Heart left ventricle (tissue), 13 donors: ENCODE data around the gene SF3B4.

Experiments
- POLR2A ChIP-seq, 2 donors: fragments of 450-650 bp; IDR thresholded peaks; one replicate each; pipeline ENCODE4 v1.6.1; 2017; ENCODE audit warnings: antibody characterized with exemption in 2 of 2, mild to moderate bottlenecking in 2 of 2, moderate library complexity in 2 of 2
- TF ChIP-seq, protein P1 (sequence below), 12 donors: fragments of 200-600 bp; sonication (generic) in 4 of 12; IDR thresholded peaks; one replicate each; pipeline versions ENCODE4 v1.5.0 to v1.8.0; 2018 to 2022; ENCODE audit warnings: antibody characterized with exemption in 12 of 12, mild to moderate bottlenecking in 5 of 12
- donor health status: ischemic (EF 13 %, LVEDD 7.1; RV severe dilation, severe dysfunction).
- donor health status: DM: no; HTN: yes; CAD: no.
- donor health status: DM: no; HTN: no; CAD: no.
- donor health status: ischemic (EF 25% LVEDD 6.9; RV normal size, moderate dysfunction).
- donor health status: ischemic (EF 25% LVEDD 5.7; RV mildly dilated, moderate dysfunction).
- donor health status: ischemic (EF 35%, LVEDD 5.7; RV mildly dilated, moderate dysfunction).
- donor health status: nonischemic (EF 11% LVEDD 7.7; RV severe dilation, severe dysfunction).
- donor health status: DM: yes; HTN: yes; CAD: no.
- donor health status: PGD.
- donor health status: ischemic (EF 29% LVEDD 5.4; RV normal size, mild dysfunction).
- donor health status: nonischemic (EF 23%, LVEDD 6.1; RV moderate dilation, normal function).

DNA sequence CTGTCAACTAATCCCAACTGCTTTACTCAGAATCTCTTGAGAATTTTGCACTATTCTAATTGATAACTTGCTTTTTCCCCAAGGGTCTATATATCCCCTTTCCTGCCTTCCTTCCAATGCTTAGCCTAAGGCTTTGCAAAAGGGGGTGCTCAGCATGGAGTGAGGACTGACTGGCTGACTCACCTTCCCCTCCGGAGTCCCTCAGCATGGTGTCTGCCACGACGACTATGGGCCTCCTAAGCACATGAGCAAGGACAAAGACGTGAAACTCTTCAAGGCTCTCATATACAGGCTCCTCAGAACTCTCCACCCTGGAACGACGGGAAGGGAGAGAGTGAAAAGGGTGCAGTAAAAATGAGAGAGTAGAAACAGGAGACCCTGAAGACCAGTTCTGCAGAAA, 22.3 kb upstream of the SF3B4 start:
- TF ChIP-seq, protein P1, sequence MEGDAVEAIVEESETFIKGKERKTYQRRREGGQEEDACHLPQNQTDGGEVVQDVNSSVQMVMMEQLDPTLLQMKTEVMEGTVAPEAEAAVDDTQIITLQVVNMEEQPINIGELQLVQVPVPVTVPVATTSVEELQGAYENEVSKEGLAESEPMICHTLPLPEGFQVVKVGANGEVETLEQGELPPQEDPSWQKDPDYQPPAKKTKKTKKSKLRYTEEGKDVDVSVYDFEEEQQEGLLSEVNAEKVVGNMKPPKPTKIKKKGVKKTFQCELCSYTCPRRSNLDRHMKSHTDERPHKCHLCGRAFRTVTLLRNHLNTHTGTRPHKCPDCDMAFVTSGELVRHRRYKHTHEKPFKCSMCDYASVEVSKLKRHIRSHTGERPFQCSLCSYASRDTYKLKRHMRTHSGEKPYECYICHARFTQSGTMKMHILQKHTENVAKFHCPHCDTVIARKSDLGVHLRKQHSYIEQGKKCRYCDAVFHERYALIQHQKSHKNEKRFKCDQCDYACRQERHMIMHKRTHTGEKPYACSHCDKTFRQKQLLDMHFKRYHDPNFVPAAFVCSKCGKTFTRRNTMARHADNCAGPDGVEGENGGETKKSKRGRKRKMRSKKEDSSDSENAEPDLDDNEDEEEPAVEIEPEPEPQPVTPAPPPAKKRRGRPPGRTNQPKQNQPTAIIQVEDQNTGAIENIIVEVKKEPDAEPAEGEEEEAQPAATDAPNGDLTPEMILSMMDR (IDR thresholded peaks at IDR 0.05): no peak
- TF ChIP-seq POLR2A (IDR thresholded peaks at IDR 0.05): no peak
